Measurements from ENCODE around the gene MMP27.
"Not testable (repeated sequence)": the region's sequence is repeated elsewhere in the genome, so short reads cannot be mapped to it uniquely, and the experiment has no call there.

GRCh38 chr11:102730944-102731343 lies 25.4 kb upstream of the MMP27 start:
- not testable (repeated sequence) for TF ChIP-seq CTCF, EP300 (IDR thresholded peaks at IDR 0.05)

Measured in upper lobe of left lung (tissue), 4 donors.